Embryonic facial prominence (tissue), 1 donor: ENCODE results near the gene SLC5A11.
"Not testable (repeated sequence)": the region's sequence is repeated elsewhere in the genome, so short reads cannot be mapped to it uniquely, and the experiment has no call there.

Experiments
- DNase-seq: peaks from one replicate; pipeline ENCODE4 v3.0.0-alpha.2; 2016; ENCODE audit errors: extremely low spot score

Gene SLC5A11, protein sequence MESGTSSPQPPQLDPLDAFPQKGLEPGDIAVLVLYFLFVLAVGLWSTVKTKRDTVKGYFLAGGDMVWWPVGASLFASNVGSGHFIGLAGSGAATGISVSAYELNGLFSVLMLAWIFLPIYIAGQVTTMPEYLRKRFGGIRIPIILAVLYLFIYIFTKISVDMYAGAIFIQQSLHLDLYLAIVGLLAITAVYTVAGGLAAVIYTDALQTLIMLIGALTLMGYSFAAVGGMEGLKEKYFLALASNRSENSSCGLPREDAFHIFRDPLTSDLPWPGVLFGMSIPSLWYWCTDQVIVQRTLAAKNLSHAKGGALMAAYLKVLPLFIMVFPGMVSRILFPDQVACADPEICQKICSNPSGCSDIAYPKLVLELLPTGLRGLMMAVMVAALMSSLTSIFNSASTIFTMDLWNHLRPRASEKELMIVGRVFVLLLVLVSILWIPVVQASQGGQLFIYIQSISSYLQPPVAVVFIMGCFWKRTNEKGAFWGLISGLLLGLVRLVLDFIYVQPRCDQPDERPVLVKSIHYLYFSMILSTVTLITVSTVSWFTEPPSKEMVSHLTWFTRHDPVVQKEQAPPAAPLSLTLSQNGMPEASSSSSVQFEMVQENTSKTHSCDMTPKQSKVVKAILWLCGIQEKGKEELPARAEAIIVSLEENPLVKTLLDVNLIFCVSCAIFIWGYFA

DNA sequence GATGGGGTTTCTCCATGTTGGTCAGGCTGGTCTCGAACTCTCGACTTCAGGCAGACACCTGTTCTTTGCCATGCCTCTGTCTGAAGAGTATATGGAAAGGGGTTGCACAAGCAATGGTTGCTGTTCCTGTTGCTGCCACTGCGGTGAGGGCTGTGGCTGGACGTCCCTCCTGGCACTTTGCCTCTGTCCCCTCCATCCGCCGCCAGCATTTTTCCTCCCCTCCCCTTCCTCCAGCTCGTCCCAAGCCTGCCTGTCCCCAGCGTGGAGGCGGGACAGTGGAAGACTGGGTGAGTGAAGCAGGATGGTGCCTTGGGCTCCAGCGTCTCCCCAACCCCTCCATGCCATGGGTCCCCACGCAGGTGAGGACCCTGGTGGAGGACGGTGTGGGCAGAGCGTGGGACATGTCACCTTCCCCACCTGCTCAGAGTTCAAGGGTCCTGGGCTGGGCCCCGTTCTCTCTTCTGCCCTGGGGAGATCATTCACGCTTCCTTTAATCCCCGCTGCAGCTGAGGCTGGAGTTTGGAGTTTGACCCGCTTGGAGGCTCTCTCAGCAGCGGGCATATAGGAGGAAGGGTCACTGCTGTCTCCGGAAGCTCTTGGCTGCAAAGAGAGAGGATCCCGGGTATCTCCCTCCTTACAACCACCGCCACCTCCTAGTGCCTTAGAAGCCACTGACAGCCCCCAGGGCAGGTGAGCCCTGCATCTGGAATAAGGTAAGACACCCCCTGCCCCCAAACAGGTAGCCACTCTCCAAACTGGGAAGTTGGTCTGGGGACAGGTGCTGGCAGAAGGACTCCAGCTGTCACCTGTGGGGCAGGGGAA, at the start of gene SLC5A11:
SLC5A11 (plus strand) TSS at position 238 of the 822 bp plus-strand sequence. CDS start 12,681 bp downstream, outside the sequence.
- no peak for DNase-seq

DNA sequence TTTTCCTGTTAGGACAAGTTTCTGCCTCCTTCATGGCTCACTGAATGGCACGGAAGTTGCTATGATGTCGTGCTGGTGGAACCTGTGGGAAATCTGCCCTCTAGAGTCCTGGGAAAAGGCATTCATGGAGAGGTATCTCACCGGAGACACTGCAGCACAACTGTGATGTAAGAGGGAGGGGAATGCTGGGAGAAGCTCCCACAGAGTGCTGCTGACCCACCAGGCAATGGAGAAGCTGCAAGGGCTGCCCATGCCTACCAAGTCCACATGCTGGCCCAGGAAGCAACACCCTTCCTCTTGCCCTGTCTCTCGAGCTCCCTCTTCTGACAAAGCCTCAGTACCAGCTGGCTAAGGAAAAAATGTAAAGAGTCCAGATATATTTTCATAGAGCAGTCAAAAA, 45.2 kb upstream of the SLC5A11 start:
- no peak for DNase-seq

DNA sequence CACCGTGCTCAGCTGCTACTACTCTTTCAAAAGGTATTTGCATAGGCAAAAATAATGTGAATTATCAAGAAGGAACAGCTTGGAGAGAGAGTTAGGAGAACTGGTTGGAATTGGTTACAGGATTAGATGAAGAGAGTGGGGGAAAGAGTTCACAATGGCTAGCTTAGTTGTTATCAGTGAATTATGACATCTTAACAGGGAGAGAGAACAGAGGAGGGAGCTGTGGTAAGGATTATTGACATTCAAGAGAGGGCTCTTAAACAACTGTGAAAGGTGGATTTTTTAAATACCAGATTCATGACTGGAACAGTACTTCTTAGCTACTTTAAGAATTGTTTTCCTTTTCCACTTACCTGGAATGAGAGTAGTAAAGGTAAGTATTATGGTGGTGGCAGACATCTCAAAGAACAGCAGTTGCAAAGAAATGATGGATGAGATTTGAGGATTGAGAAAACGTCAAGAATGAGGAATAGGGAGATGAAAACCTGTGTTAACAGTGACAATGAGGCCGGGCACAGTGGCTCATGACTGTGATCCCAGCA, 43.9 kb upstream of the SLC5A11 start:
- no peak for DNase-seq

- DNase-seq = no peak
Observed at GRCh38 chr16:24805484-24805883, 40.3 kb upstream of the SLC5A11 start.

GRCh38 chr16:24807301-24807700, 38.5 kb upstream of the SLC5A11 start:
- DNase-seq = no peak

DNA sequence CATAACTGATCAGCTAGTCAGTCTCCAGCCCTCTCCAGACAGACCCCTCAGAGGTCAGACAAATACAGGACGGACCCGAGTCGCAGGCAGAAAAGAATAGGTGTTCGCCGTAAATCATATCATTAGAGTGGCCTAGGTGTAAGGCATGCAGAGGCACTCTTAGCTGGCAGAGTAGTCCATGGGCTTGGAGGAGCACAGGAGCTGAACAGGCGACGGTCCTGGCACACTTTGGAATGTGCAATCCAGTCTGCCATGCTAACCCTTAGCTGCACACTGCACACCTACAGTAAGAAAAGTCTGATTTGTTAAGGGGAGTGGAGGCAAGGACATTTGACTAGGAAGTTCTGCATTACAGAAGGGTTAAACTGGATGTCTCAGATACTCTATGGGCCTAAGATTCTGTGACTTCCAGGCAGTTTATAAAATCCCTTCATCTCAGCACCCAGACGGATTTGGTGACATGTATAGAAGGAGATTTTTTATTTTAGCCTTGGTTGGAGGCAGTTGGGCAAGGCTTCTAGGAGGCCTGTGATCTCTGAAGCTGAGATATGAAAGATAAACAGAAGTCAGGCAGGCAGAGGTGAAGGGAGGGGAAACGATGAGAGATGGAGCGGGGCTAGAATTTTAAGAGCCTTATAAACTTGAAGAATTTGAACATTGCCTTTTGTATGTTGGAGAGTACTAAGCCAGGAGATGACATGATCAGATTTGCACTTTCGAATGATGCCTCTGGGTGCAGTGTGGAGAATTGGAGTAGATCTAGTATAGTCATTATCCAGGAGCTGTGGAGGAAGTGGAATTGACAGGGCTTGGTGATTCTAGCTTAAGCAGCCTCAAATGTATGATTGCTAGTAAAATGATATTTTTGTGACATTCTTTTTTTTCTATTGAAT, 34.6 kb upstream of the SLC5A11 start:
- no peak for DNase-seq

- not testable (repeated sequence) for DNase-seq
Observed at GRCh38 chr16:24812813-24813212, 33.0 kb upstream of the SLC5A11 start.

DNA sequence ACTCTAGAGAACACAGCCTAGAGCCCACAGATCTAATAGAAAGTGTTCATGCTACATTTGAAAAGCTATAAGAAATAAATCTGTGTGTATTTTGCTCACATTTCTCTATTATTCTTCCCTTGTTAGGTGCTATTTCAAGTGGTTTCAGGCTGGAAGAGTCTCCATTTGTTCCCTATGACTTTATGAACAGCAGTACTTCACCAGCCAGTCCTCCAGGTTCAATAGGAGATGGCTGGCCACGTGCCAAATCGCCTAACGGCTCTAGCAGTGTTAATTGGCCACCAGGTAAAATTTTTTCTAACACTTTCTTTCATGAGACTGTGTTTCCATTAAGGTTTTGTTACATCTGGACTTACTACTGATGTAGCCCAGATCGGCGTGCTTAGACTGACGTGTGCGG, 30.7 kb upstream of the SLC5A11 start:
- DNase-seq = no peak

DNA sequence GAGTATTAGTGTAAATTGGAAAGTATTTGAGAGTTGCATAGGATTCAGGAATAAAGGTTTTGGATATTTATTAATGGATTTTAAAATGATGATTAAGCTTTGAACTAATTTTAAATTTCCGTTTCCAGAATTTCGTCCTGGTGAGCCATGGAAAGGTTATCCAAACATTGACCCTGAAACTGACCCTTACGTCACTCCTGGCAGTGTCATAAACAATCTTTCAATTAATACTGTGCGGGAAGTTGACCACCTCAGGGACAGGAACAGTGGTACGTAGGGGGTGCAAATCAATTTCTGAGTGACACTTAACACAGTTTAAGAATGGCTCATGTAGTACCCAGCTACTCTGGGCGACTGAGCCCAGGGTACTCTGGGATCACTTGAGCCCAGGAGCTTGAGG, 29.1 kb upstream of the SLC5A11 start:
- no peak for DNase-seq

DNA sequence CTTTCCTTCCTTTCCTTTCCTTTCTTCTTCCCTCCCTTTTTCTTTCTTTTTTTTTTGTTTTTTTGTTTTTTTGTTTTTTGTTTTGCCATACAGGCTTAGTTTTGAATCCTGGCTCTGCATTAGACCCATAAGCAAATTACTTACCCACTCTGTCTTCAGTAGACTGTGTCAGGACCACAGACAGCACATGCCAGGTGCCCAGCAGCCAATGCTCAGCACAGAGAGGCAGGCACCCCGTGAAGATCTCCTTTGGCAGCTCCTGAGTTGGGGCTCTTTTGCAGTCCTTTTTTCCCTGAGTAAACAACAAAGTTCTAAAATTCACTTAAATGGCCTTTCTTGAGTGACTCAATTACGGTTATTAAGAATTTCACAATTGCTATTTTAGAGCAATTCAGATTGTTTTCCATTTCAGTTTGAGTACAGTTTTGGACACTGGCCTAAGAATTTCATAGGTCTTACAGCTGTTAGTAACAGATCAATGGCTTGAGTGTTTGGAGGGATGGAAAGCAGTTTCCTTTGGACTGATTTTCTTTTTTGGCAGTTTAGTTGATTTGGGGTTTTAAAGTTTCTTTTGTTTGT, 26.2 kb upstream of the SLC5A11 start:
- DNase-seq = no peak

GRCh38 chr16:24820522-24820921, 25.2 kb upstream of the SLC5A11 start:
- no peak for DNase-seq

GRCh38 chr16:24821129-24821528, 24.6 kb upstream of the SLC5A11 start:
- DNase-seq = no peak

GRCh38 chr16:24822542-24822941, 23.2 kb upstream of the SLC5A11 start:
- DNase-seq = no peak

DNA sequence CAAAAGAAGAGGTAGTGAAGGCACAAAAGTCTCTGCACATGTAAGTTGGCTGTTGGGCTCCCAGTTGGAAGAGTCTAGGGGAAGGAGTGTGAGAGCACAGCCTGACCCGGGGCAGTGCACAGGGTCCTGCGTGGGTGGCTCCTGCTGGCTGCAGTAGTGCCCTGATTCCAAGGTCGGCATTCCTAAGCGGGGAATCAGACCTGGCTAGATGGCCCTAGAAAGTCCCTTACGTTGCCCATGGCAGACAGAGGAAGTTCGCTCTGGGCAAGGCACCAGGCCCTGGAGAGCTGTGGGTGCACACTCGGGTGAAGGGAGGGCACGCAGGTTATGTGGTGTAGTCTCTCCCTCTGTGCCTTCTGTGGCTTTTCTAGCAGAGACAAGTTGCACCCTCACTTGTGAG, 22.8 kb upstream of the SLC5A11 start:
- no peak for DNase-seq

GRCh38 chr16:24825696-24826095, 20.1 kb upstream of the SLC5A11 start:
- DNase-seq = no peak

DNA sequence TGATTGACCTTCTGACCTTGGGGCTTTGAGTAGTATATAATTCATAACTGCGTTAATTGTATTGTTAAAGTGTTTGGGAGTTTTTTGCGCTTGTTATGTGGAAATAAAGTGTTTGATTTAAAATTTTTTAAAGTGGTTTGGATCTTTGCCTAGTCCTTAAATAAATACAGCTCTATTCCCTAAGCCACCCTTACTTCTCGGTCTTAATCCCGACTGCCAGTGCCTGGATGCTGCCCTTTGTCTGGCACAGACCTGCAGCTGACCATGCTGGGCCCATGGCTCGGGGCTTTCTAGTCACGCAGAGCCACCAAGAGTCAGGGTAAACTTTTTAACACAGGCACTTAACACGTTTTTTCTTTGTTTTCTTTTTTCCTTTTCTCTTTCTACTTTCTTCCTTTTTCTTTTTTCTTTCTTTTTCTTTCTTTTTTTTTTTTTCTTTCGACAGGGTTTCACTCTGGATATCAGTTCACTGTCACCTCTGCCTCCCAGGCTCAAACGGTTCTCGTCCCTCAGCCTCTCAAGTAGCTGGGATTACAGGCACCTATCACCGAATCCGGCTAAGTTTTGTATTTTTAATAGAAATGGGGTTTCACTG, 19.6 kb upstream of the SLC5A11 start:
- no peak for DNase-seq

- no peak for DNase-seq
Observed at GRCh38 chr16:24826817-24827566, 18.8 kb upstream of the SLC5A11 start.

- no peak for DNase-seq
Observed at GRCh38 chr16:24829153-24829552, 16.6 kb upstream of the SLC5A11 start.

- no peak for DNase-seq
Observed at GRCh38 chr16:24833352-24833751, 12.4 kb upstream of the SLC5A11 start.
